ENCODE data around the gene OTOP1. TPM values are rescaled to one million over a fixed set of nuclear protein-coding genes. Genes with fewer than 3 reads are reported as not detected.
"Not testable (repeated sequence)": the region's sequence is repeated elsewhere in the genome, so short reads cannot be mapped to it uniquely, and the experiment has no call there.

Gene OTOP1
- total RNA-seq, 1 donor from 2014 or later = not detected

DNA sequence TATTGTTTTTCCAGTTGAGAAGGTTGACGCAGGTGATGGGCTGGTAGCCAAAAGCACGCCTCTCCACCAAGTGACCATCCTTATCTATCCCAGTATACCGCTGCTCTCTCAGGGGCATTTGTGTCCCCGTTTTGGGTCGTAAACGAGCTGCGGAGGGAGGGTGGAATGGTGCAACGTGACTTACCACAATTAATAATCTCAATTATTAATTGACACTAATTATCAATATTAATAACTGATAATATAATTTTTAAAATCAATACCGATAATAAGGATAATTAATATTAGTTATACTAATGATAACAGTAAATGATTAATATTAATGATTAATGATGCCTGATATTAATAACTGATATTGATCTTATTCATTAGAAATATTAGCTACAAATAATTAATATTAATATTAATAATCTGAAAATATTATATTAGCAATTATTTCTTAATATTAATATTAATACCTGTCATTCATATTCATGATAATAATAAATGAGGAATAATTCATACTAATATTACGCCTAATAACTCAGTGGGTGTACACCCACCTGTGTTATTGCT is 56.1 kb downstream of the OTOP1 start:
- Histone ChIP-seq H3K9ac (ENCODE audit: low read length) (no peak overlapping the region), H3K4me1 (ENCODE audit: insufficient read depth, low read length) (no peaks in the 10 kb centered on the region), H3K79me2 (ENCODE audit: insufficient read depth, low read length) (no peaks in the 10 kb centered on the region), H3K27ac (ENCODE audit: low read depth, low read length) (no peak overlapping the region), H3K36me3 (ENCODE audit: insufficient read depth, low read length) (no peaks in the 10 kb centered on the region), H3K4me2 (ENCODE audit: low read length) (no peak overlapping the region), H2AFZ (ENCODE audit: low read depth, low read length) (no peak overlapping the region), H3K9me3 (ENCODE audit: insufficient read depth, low read depth, low read length) (no peaks in the 10 kb centered on the region), H3K27me3 (ENCODE audit: insufficient read depth, low read length) (no peaks in the 10 kb centered on the region), H3K4me3 (ENCODE audit: insufficient read depth, low read depth, low read length) (no peak overlapping the region), H4K20me1 (ENCODE audit: insufficient read depth, low read length) (no peaks in the 10 kb centered on the region)
- Mint-ChIP-seq H3K4me3 (ENCODE audit: unreplicated experiment) (no peak overlapping the region), H3K27me3 (ENCODE audit: low read depth, unreplicated experiment) (peaks cover 36% of the 10 kb centered on the region), H3K4me1 (ENCODE audit: low read depth, unreplicated experiment) (peaks cover 2% of the 10 kb centered on the region), H3K9me3 (ENCODE audit: unreplicated experiment) (peaks cover 3% of the 10 kb centered on the region), H3K27ac (ENCODE audit: unreplicated experiment) (no peak overlapping the region), H3K36me3 (ENCODE audit: low read depth, unreplicated experiment) (no peaks in the 10 kb centered on the region)
- FAIRE-seq (no peak), DNase-seq (ENCODE audit: low read depth) (no peak)
- no peak for TF ChIP-seq EZH2 (IDR thresholded peaks at IDR 0.05; ENCODE audit: insufficient read depth, low read length)
- TF ChIP-seq, protein P1, sequence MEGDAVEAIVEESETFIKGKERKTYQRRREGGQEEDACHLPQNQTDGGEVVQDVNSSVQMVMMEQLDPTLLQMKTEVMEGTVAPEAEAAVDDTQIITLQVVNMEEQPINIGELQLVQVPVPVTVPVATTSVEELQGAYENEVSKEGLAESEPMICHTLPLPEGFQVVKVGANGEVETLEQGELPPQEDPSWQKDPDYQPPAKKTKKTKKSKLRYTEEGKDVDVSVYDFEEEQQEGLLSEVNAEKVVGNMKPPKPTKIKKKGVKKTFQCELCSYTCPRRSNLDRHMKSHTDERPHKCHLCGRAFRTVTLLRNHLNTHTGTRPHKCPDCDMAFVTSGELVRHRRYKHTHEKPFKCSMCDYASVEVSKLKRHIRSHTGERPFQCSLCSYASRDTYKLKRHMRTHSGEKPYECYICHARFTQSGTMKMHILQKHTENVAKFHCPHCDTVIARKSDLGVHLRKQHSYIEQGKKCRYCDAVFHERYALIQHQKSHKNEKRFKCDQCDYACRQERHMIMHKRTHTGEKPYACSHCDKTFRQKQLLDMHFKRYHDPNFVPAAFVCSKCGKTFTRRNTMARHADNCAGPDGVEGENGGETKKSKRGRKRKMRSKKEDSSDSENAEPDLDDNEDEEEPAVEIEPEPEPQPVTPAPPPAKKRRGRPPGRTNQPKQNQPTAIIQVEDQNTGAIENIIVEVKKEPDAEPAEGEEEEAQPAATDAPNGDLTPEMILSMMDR (IDR thresholded peaks at IDR 0.05; ENCODE audit: insufficient read depth, low read depth, low read length) = no peak

DNA sequence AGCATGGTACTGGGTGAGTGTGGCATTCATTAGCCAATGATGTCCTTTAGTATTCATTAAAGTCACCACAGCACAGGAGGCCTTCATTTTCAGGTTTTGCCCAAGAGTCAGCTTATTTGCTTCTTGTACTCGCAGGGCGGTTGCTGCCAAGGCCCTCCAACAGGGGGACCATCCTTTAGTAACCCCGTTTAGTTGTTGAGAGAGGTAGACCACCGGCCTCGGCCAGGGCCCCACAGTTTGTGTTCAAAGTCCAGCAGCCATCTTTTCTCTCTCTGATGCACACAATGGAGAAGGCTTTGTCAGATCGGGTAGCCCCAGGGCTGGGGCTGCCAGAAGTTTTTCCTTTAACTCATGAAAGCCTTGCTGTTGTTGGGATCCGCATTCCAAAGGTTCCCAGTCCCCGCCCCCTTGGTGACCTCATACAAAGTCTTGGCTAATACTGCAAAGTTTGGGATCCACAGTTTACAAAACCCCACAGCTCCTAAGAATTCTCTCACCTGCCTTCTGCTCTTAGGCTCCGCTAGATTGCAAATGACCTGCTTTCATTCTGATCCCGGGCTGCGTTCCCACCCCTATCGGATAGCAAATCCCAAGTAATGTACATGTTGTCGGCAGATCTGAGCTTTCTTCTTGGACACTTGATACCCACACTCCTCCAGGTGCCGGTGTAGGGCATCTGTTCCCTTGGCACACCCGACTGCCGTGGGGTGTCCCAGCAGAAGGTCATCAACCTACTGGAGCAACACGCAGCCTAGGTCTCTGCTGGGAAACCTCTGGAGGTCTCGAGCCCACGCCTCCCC is 58.5 kb downstream of the OTOP1 start:
- H3K4me3 ChIP-seq (ENCODE audit: insufficient read depth, low read depth, low read length); H4K20me1 ChIP-seq (ENCODE audit: insufficient read depth, low read length); H3K36me3 Mint-ChIP-seq (ENCODE audit: low read depth, unreplicated experiment); H3K4me1 Mint-ChIP-seq (ENCODE audit: low read depth, unreplicated experiment); H3K27me3 ChIP-seq (ENCODE audit: insufficient read depth, low read length); H3K9ac ChIP-seq (ENCODE audit: low read length); H3K9me3 ChIP-seq (ENCODE audit: insufficient read depth, low read depth, low read length); H3K27ac Mint-ChIP-seq (ENCODE audit: unreplicated experiment); DNase-seq (ENCODE audit: low read depth); H3K79me2 ChIP-seq (ENCODE audit: insufficient read depth, low read length); H3K9me3 Mint-ChIP-seq (ENCODE audit: unreplicated experiment); H3K36me3 ChIP-seq (ENCODE audit: insufficient read depth, low read length); H3K4me1 ChIP-seq (ENCODE audit: insufficient read depth, low read length); H3K4me3 Mint-ChIP-seq (ENCODE audit: unreplicated experiment); H3K27ac ChIP-seq (ENCODE audit: low read depth, low read length); H3K4me2 ChIP-seq (ENCODE audit: low read length); FAIRE-seq; H2AFZ ChIP-seq (ENCODE audit: low read depth, low read length): not testable (repeated sequence)
- H3K27me3 Mint-ChIP-seq (ENCODE audit: low read depth, unreplicated experiment) = peaks cover 24% of the 10 kb centered on the region

DNA sequence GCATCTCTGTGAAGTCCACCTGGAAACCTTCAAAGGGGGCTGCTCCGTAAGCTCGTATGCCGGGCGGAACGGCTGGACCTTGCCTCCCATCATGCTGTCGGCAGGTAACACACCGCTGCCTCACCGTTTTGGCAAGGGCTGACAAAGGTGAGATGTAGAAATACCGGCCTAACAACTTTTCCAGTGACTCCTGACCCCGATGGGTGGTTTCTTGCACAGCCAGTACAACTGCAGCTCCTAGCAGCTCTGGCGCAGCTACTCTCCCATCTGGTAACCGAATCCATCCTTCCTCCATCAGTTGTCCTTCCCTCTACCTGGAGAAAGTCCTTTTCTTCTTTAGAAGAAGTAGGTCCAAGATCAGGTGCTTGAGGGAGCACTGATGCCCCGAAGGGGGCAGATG is 59.7 kb downstream of the OTOP1 start:
- DNase-seq (ENCODE audit: low read depth); H3K9me3 ChIP-seq (ENCODE audit: insufficient read depth, low read depth, low read length); H3K79me2 ChIP-seq (ENCODE audit: insufficient read depth, low read length); H3K27ac Mint-ChIP-seq (ENCODE audit: unreplicated experiment); H3K27me3 ChIP-seq (ENCODE audit: insufficient read depth, low read length); FAIRE-seq; H4K20me1 ChIP-seq (ENCODE audit: insufficient read depth, low read length); H3K4me3 ChIP-seq (ENCODE audit: insufficient read depth, low read depth, low read length); H3K27ac ChIP-seq (ENCODE audit: low read depth, low read length); H3K4me1 ChIP-seq (ENCODE audit: insufficient read depth, low read length); H2AFZ ChIP-seq (ENCODE audit: low read depth, low read length); H3K4me2 ChIP-seq (ENCODE audit: low read length); H3K9ac ChIP-seq (ENCODE audit: low read length); H3K4me1 Mint-ChIP-seq (ENCODE audit: low read depth, unreplicated experiment); H3K36me3 Mint-ChIP-seq (ENCODE audit: low read depth, unreplicated experiment); H3K36me3 ChIP-seq (ENCODE audit: insufficient read depth, low read length); H3K9me3 Mint-ChIP-seq (ENCODE audit: unreplicated experiment); H3K4me3 Mint-ChIP-seq (ENCODE audit: unreplicated experiment): not testable (repeated sequence)
- H3K27me3 Mint-ChIP-seq (ENCODE audit: low read depth, unreplicated experiment) = peaks cover 22% of the 10 kb centered on the region

DNA sequence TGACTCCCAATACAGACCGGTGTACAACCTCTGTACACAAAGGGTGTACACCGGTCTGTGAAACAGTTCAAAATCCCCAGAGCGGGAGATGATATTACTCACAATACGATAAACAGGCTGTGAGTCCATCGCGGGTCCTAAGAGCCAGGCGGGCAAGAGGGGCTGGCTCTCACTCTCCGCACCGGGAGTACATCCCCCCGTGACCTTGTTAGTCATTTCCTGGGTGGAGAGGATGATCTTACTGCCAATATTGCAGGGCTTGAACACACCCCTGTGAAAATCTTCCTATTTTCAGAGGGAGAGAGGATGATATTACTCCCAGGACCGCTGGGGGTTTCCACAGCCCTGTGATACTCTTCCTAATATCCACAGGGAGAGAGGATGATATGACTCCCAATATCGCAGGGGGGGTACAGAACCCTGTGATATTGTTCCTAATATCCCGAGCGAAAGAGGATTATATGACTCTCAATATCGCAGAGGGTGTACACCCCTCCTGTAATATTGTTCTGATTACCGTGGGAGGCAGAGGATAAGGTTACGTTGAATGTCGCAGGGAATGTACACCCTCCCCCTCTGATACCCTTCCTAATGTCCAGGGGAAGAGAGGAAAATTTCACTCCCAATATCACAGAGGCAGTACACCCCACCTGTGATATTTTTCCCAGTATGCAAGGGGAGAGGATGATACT is 60.9 kb downstream of the OTOP1 start:
- H3K79me2 ChIP-seq (ENCODE audit: insufficient read depth, low read length); H2AFZ ChIP-seq (ENCODE audit: low read depth, low read length); H4K20me1 ChIP-seq (ENCODE audit: insufficient read depth, low read length); H3K4me1 ChIP-seq (ENCODE audit: insufficient read depth, low read length); H3K27ac ChIP-seq (ENCODE audit: low read depth, low read length); H3K9ac ChIP-seq (ENCODE audit: low read length); H3K4me1 Mint-ChIP-seq (ENCODE audit: low read depth, unreplicated experiment); H3K36me3 ChIP-seq (ENCODE audit: insufficient read depth, low read length); H3K36me3 Mint-ChIP-seq (ENCODE audit: low read depth, unreplicated experiment); DNase-seq (ENCODE audit: low read depth); H3K27me3 ChIP-seq (ENCODE audit: insufficient read depth, low read length); H3K27ac Mint-ChIP-seq (ENCODE audit: unreplicated experiment); H3K4me2 ChIP-seq (ENCODE audit: low read length); H3K4me3 Mint-ChIP-seq (ENCODE audit: unreplicated experiment); H3K9me3 ChIP-seq (ENCODE audit: insufficient read depth, low read depth, low read length); H3K4me3 ChIP-seq (ENCODE audit: insufficient read depth, low read depth, low read length); H3K9me3 Mint-ChIP-seq (ENCODE audit: unreplicated experiment); FAIRE-seq: not testable (repeated sequence)
- H3K27me3 Mint-ChIP-seq (ENCODE audit: low read depth, unreplicated experiment) = peaks cover 21% of the 10 kb centered on the region

DNA sequence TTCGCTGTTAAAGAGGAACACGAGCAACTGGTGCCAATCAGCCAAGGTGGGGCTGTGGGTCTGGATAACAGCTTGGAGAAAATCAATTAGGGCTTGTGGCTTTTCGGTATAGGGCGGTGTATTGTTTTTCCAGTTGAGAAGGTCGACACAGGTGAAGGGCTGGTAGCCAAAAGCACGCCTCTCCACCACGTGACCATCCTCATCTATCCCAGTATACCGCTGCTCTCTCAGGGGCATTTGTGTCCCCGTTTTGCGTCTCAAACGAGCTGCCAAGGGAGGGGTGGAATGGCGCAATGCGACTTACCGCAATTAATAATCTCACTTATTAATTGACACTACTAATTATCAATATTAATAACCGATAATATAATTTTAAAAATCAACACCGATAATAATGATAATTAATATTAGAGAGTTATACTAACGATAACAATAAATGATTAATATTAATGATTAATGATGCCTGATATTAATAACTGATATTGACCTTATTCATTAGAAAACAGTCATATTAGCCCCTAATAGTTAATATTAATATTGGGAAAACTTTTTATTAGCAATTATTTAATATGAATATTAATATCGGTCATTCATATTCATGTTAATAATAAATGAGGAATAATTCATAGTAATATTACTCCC is 62.1 kb downstream of the OTOP1 start:
- not testable (repeated sequence) for H4K20me1 ChIP-seq (ENCODE audit: insufficient read depth, low read length); H3K27ac Mint-ChIP-seq (ENCODE audit: unreplicated experiment); H3K4me1 Mint-ChIP-seq (ENCODE audit: low read depth, unreplicated experiment); H3K27ac ChIP-seq (ENCODE audit: low read depth, low read length); H3K27me3 ChIP-seq (ENCODE audit: insufficient read depth, low read length); H3K4me3 Mint-ChIP-seq (ENCODE audit: unreplicated experiment); FAIRE-seq; H3K36me3 ChIP-seq (ENCODE audit: insufficient read depth, low read length); H3K4me3 ChIP-seq (ENCODE audit: insufficient read depth, low read depth, low read length); DNase-seq (ENCODE audit: low read depth); H3K4me2 ChIP-seq (ENCODE audit: low read length); H3K79me2 ChIP-seq (ENCODE audit: insufficient read depth, low read length); H3K9me3 ChIP-seq (ENCODE audit: insufficient read depth, low read depth, low read length); H3K9me3 Mint-ChIP-seq (ENCODE audit: unreplicated experiment); H3K36me3 Mint-ChIP-seq (ENCODE audit: low read depth, unreplicated experiment); H3K4me1 ChIP-seq (ENCODE audit: insufficient read depth, low read length); H2AFZ ChIP-seq (ENCODE audit: low read depth, low read length); H3K9ac ChIP-seq (ENCODE audit: low read length)
- peaks cover 25% of the 10 kb centered on the region for H3K27me3 Mint-ChIP-seq (ENCODE audit: low read depth, unreplicated experiment)

All from astrocyte (in vitro differentiated cells and primary cell).